Esophagus (tissue), 2 donors: ENCODE results near the gene ARF5. TPM values are rescaled to one million over a fixed set of nuclear protein-coding genes. Genes with fewer than 3 reads are reported as not detected.

Experiments
- H3K27ac ChIP-seq, 2 donors: one replicate each; pipeline ENCODE4 v1.5.1; 2013; ENCODE audit warnings: low read depth in 2 of 2, mild to moderate bottlenecking in 2 of 2, inconsistent platforms in 1 of 2, low read length in 1 of 2, moderate library complexity in 1 of 2
- H3K27me3 ChIP-seq, 2 donors: one replicate each; pipeline ENCODE4 v1.6.1; 2013; ENCODE audit warnings: low read length in 2 of 2, control low read depth in 1 of 2, mild to moderate bottlenecking in 1 of 2; ENCODE audit not compliant: insufficient read depth in 2 of 2, control insufficient read depth in 1 of 2
- H3K36me3 ChIP-seq, 2 donors: one replicate each; pipeline ENCODE4 v1.6.1; 2013; ENCODE audit warnings: low read length in 1 of 2; ENCODE audit not compliant: control insufficient read depth in 2 of 2, insufficient read depth in 2 of 2
- H3K4me1 ChIP-seq, 2 donors: one replicate each; pipeline ENCODE4 v1.6.1; 2013; ENCODE audit warnings: low read length in 1 of 2; ENCODE audit not compliant: control insufficient read depth in 2 of 2, insufficient read depth in 2 of 2
- H3K4me3 ChIP-seq, 2 donors: one replicate each; pipeline ENCODE4 v1.5.1; 2013; ENCODE audit warnings: low read length in 2 of 2, mild to moderate bottlenecking in 2 of 2, low read depth in 1 of 2, moderate library complexity in 1 of 2
- H3K9me3 ChIP-seq, 2 donors: one replicate each; pipeline ENCODE4 v1.6.1; 2013; ENCODE audit warnings: mild to moderate bottlenecking in 2 of 2, low read depth in 1 of 2, low read length in 1 of 2, moderate library complexity in 1 of 2; ENCODE audit not compliant: control insufficient read depth in 2 of 2, insufficient read depth in 1 of 2
- WGBS, 2 donors: extraction: QIAGEN DNeasy Blood & Tissue Kit; methylation state at CpG; one replicate each; pipeline ENCODE4 v1.1.7; 2013; 5-methylcytosine and 5-hydroxymethylcytosine counted together
- polyA plus RNA-seq, 2 donors: library from polyadenylated mRNA; stranded (reverse); fragments of 200-250 nt; gene quantifications; one replicate each; pipeline ENCODE4 v1.2.3, GENCODE V29; 2013
- donor health status: healthy with polysubstance abuse.
- donor health status: Bipolar disorder and iron deficiency.

ARF5 gene
- polyA plus RNA-seq, 2 donors = 230 to 235 TPM

- H3K27ac ChIP-seq = no peak overlapping the region
- no peaks in the 10 kb centered on the region for H3K36me3 ChIP-seq
- H3K27me3 ChIP-seq = peaks cover 3% of the 10 kb centered on the region in 2 donors
- H3K9me3 ChIP-seq = no peaks in the 10 kb centered on the region
- H3K4me3 ChIP-seq = no peak overlapping the region
- no peaks in the 10 kb centered on the region for H3K4me1 ChIP-seq
Observed at GRCh38 chr7:127625331-127625730, 37.1 kb downstream of the ARF5 start.

DNA sequence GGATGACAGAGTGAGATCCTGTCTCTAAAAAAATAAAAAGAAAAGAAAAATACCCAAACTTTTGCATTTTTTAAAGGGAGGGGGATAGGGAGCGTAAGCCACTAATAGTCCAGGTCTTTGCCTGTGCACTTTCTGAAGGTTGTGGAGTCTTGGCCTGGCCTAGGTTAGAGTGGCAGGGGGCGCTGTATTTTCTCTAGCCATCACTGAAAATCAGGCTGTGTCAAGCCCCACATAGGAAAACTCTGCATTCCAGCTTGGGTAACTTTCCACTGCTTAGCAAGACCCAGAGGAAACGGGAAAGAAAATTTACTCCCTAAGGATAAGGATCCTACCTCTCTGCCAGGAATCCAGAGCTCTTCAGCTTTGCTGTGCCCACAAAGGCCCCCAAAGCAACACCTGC is 40.2 kb downstream of the ARF5 start:
- Histone ChIP-seq H3K27me3 (no peaks in the 10 kb centered on the region), H3K27ac (no peak overlapping the region), H3K9me3 (no peaks in the 10 kb centered on the region), H3K4me3 (no peak overlapping the region), H3K36me3 (no peaks in the 10 kb centered on the region), H3K4me1 (no peaks in the 10 kb centered on the region)
- 59 to 70% methylated on average over 3 of the region's 3 CpGs for WGBS, 2 donors

GRCh38 chr7:127629268-127629854 is 41.1 kb downstream of the ARF5 start:
- Histone ChIP-seq H3K4me1 (no peaks in the 10 kb centered on the region), H3K27me3 (no peaks in the 10 kb centered on the region), H3K36me3 (no peaks in the 10 kb centered on the region), H3K4me3 (no peak overlapping the region), H3K27ac (no peak overlapping the region), H3K9me3 (no peaks in the 10 kb centered on the region)
- 23% methylated on average over 5 of the region's 5 CpGs for WGBS, 2 donors

DNA sequence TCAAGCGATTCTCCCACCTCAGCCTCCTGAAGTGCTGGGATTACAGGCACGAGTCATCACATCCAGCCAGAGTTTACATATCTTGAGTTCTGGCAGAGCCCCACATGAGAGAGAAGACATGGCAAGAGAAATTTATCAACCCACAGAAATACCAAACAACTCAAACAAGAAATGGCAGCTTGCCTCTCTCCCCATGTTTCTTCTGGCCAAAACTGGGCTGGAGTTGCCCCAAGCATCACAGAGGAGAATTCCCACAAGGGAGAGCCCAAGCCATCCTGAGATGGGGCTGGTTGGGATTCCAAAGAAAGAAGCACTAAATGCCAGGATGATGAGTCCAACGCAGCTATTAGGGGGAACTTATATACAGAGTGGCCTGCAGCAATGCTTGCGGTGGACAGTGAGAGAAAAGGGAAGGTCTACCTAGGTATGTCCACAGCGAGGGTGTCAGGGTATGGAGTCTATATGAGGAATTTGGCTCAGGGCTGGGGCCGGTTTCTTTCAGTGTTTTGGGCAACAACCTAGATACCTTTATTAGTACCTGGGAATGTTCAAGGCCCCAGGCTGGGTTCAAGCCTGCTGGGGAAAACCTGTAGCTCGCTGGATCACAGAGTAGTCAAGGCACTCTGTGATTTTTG is 44.2 kb downstream of the ARF5 start:
- Histone ChIP-seq H3K27ac (no peak overlapping the region), H3K36me3 (no peaks in the 10 kb centered on the region), H3K27me3 (no peaks in the 10 kb centered on the region), H3K9me3 (no peaks in the 10 kb centered on the region), H3K4me1 (no peaks in the 10 kb centered on the region), H3K4me3 (no peak overlapping the region)
- 79 to 81% methylated on average over 7 of the region's 7 CpGs for WGBS, 2 donors

DNA sequence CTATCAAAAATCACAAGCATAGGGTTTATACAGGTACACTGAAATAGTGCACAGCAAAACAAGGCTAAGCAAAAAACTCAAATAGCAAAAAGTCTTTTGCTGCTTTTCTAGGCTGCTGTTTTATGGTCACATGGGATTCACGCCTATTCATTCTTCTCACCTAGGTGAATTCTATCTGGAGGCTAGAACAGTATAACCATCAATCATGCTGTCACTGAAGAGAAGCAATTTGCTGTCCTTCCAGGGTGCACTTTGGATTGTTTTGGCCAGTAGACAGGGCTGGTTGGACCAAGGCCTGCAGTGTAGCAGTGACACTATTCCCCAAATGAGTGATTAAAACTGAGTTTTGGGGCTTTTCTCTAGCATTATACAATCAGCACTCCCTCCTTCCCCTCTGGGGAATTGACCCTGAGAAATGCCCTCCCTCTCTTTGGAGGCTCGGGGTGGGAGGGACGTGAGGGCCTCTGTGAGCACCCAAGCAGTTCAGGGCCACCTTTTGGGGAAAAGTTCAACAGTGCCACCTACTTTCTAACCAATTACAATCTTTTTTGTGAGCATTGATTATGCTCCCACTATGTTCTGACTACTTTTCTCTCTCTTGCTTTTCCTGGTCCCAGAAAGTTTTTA is 47.6 kb downstream of the ARF5 start:
- WGBS, 2 donors = 46 to 54% methylated on average over 3 of the region's 3 CpGs
- H3K4me1 ChIP-seq = no peaks in the 10 kb centered on the region
- H3K27me3 ChIP-seq = no peaks in the 10 kb centered on the region
- no peak overlapping the region for H3K4me3 ChIP-seq
- no peaks in the 10 kb centered on the region for H3K36me3 ChIP-seq
- H3K9me3 ChIP-seq = no peaks in the 10 kb centered on the region
- H3K27ac ChIP-seq = no peak overlapping the region

- Histone ChIP-seq H3K4me3 (no peak overlapping the region), H3K27ac (no peak overlapping the region), H3K27me3 (no peaks in the 10 kb centered on the region), H3K9me3 (no peaks in the 10 kb centered on the region), H3K36me3 (no peaks in the 10 kb centered on the region), H3K4me1 (no peaks in the 10 kb centered on the region)
Observed at GRCh38 chr7:127638197-127638596, 50.0 kb downstream of the ARF5 start.

Other genes with a start within 250 kb of the ARF5 start
- 1 to 10 TPM; 6.1 to 8.3 TPM for gene ZNF800, start 195.7 kb upstream of the ARF5 start, polyA plus RNA-seq
- 1 to 10 TPM; 2.5 to 5.8 TPM for gene GCC1, start 2.8 kb upstream of the ARF5 start, polyA plus RNA-seq
- 1 to 10 TPM in 1 of 2 donors, under 1 TPM in 1; 0.20 to 1.0 TPM for gene FSCN3, start 5.3 kb downstream of the ARF5 start, polyA plus RNA-seq
- not detected for gene PAX4, start 29.7 kb downstream of the ARF5 start, polyA plus RNA-seq
- gene SND1, start 63.8 kb downstream of the ARF5 start, polyA plus RNA-seq = 10 to 100 TPM; 23.1 to 44.4 TPM